ENCODE results near the gene AKAP9.

GRCh38 chr7:91913612-91914011 lies 27.1 kb upstream of the AKAP9 start:
- TF ChIP-seq CTCF (IDR thresholded peaks at IDR 0.05) (no peak), POLR2A (IDR thresholded peaks at IDR 0.05) (no peak)

Data from esophagus squamous epithelium (tissue), 4 donors.